GM23248 (cell line): ENCODE measurements around the gene FADD.

ENCODE experiments used
- EZH2 ChIP-seq: fragments of 200-600 bp; sonication (generic); IDR thresholded peaks from 2 replicates; pipeline ENCODE4 v1.6.1; 2018; ENCODE audit warnings: antibody characterized with exemption, mild to moderate bottlenecking; ENCODE audit not compliant: insufficient read depth, poor library complexity, severe bottlenecking
- EZH2phosphoT487 ChIP-seq: fragments of 200-600 bp; sonication (generic); IDR thresholded peaks from 2 replicates; pipeline ENCODE4 v1.6.1; 2018; ENCODE audit warnings: antibody characterized with exemption, moderate library complexity, mild to moderate bottlenecking, low read depth; ENCODE audit not compliant: insufficient read depth

GRCh38 chr11:70247710-70248072 is 44.6 kb downstream of the FADD start:
- TF ChIP-seq EZH2 (no peak), EZH2phosphoT487 (no peak)
